ENCODE data around the gene GPX6.
"Not testable (repeated sequence)": the region's sequence is repeated elsewhere in the genome, so short reads cannot be mapped to it uniquely, and the experiment has no call there.

GPX6 gene

DNA sequence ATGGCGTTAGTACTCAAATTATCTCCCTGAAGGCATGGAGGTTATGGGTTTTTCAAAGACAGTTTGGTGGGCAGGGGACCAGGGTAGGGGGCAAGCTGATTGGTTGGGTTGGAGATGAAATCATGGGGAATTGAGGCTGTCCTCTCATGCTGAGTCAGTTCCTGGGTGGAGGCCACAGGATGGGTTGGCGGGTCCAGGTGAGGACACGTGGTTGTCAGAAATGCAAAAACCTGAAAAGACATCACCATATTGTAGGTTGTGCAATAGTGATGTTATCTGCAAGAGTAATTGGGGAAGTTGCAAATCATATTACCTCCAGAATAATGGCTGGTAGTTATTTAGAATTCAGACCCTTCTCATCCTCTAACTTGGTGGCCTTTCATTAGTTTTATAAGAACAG is 30.1 kb downstream of the GPX6 start:
- no peak for DNase-seq (ENCODE audit: low spot score)

DNA sequence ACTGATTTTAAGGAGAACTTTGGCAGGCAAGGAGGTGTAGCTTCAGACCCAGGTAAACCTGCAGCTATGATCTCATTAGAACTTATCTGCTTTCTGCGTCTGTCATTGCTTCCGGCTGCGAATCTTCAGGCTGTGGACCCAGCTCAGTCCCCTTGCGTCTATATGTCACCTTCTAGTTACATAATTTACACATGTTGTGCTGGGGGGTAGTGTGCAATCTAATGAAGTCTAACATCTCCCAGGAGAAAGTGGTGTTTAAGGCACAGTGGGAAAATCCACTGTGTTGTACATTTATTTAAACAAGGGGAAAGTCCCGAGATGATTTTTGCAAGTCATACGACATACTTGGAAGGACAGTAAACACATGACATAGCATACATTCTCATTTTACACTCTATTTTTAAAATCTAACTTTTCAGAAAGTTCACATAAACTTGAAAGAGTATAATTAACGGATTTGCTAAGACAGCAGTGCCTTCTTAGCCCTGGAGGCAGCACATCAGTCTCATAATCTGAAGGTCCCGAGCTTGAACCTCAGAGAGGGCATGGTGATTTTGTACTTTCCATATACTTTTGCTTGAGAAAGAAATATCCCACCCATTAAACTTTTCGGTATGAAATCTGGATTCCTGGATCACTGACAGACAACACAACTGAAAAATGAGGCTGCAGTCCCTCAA is 35.2 kb downstream of the GPX6 start:
- no peak for DNase-seq (ENCODE audit: low spot score)

DNA sequence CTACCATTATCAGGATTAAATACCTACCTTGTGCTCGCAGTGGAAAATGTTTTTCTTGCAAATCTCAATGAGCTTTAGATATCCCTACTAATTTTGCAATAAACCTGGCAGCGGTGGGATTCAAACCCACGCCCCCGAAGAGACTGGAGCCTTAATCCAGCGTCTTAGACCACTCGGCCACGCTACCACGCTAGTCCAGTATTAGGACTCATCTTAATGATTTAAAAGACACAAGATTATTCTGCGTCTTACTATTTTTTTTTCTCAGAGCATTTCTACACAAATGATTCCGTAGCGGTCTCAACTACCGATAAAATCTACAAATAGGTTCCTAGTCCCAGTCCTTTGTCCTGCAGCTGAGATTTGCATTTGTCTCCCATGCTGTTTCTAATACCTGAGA is 37.1 kb downstream of the GPX6 start:
- no peak for DNase-seq (ENCODE audit: low spot score)

DNA sequence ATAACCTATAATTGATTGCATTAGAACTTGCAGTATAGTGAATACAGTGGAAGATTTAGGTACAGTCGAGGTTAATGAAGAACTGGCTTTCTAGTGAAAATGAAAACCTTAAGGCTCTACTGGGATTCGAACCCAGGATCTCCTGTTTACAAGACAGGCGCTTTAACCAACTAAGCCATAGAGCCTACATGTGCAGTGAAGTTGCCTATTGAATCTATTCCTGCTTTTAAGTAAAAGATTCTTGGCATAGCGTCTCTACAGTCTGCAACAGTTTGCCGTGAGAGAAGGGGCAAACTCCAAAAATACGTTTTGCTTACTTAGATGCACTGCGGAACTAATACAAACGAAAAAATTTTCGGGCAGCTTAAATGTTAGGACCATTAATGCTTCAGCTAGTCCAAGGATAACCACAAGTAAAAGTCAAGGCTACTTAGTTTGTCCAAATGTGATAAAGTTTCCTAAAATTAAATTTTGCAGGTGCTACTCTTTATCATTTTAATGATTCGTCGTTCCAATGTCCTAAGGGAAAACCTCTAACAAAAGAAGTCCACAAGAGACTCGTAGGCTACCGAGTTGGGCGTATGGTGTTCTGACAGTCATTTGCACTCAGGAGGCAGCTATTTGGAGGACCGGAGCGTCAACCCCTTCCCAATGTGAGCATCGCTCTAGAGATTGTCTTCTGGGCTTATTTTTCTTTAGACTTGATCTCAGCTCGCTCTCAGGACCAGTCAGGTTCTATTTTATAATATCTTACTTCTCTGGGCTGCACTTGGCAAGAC is 41.0 kb downstream of the GPX6 start:
- DNase-seq (ENCODE audit: low spot score), result peak; percentile 61

- DNase-seq (ENCODE audit: low spot score), result not testable (repeated sequence)
Observed at GRCh38 chr6:28469153-28469745, 46.3 kb downstream of the GPX6 start.

DNA sequence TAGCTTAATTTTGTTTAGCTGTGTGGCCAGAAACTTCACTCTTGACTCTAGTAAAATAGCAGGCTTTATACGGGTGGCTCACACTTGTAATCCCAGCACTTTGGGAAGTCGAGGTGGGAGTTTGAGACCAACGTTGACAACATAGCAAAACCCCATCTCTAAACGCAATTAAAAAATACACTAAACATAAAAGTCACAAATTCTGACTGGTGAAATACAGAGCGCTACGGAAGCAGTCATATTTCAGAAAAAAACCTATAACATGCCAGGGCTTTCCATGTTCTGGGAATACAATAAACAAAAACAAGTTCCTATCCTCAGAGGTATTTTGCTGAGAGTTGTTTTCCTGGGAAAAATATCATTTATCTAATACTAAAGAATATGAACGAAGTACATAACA is 47.5 kb downstream of the GPX6 start:
- no peak for DNase-seq (ENCODE audit: low spot score)

GRCh38 chr6:28462401-28462800 is 53.2 kb downstream of the GPX6 start:
- DNase-seq (ENCODE audit: low spot score), result no peak

GRCh38 chr6:28458568-28458967 is 57.0 kb downstream of the GPX6 start:
- DNase-seq (ENCODE audit: low spot score), result no peak

All from SW480 (cell line).